ACC112 (cell line): ENCODE measurements around the gene C1QTNF12.

Experiments used
- H2AFZ ChIP-seq: fragments of 200-600 bp; sonication (generic); one replicate; pipeline ENCODE4 v1.6.0; 2017; ENCODE audit warnings: antibody characterized with exemption, low read length; ENCODE audit not compliant: unreplicated experiment
- H3K27ac ChIP-seq: fragments of 200-600 bp; sonication (generic); 2 replicates; pipeline ENCODE4 v1.5.1; 2014; ENCODE audit warnings: low read depth, mild to moderate bottlenecking, antibody characterized with exemption, low read length, moderate library complexity
- H3K27me3 ChIP-seq: fragments of 200-600 bp; sonication (generic); 2 replicates; pipeline ENCODE4 v1.6.1; 2014; ENCODE audit warnings: mild to moderate bottlenecking, antibody characterized with exemption, low read length, moderate library complexity, mixed read lengths; ENCODE audit not compliant: insufficient read depth
- H3K36me3 ChIP-seq: fragments of 200-600 bp; sonication (generic); 2 replicates; pipeline ENCODE4 v1.6.1; 2016; ENCODE audit warnings: mild to moderate bottlenecking, antibody characterized with exemption, low read length, moderate library complexity, mixed read lengths; ENCODE audit not compliant: insufficient read depth
- H3K4me1 ChIP-seq: fragments of 200-600 bp; sonication (generic); one replicate; pipeline ENCODE4 v1.6.1; 2016; ENCODE audit warnings: low read length, mixed read lengths; ENCODE audit not compliant: insufficient read depth, unreplicated experiment, control insufficient read depth
- H3K4me3 ChIP-seq: fragments of 200-600 bp; sonication (generic); 2 replicates; pipeline ENCODE4 v1.5.1; 2014; ENCODE audit warnings: mild to moderate bottlenecking, low read depth, low read length
- H3K79me2 ChIP-seq: fragments of 200-600 bp; sonication (generic); one replicate; pipeline ENCODE4 v1.6.0; 2016; ENCODE audit warnings: low read length; ENCODE audit not compliant: control insufficient read depth, unreplicated experiment, insufficient read depth

The C1QTNF12 gene

DNA sequence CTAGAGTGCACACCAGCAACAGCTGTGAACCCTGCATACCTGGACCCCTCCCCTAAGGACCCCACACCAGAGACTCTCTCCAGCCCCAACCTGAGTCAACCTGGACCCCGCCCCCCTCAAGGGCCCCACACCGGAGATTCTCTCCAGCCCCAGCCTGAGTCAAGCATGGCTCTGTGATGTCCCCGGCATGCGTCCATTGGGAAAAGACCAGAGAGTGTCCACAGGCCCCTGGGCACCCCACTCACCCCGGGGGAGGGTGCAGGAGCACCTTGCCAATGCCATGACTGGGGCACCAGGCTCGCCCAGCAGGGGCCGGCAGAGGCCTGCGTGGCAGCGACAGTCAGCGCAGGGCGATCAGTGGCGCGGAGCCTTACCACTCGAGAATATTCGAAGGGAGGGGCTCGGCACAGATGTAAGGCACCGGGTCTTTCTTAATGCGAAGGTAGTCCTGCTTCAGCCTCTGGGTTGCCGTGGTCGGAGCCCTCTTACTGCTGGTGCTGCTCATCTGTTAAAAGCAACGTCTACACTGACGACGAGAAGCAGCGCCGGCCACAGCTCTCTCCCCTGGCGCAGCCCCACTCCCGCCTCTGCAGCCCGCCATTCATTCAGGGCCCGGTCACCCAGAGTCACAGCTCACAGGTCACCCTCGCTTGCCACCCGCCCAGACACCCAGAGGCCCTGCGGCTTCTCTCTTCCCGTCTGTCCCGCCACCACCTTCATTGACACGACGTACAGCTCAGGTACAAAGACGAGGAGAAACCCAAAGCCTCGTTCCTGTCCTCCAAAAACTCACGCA lies 21.2 kb upstream of the C1QTNF12 start:
- Histone ChIP-seq H3K27me3 (no peaks in the 10 kb centered on the region), H2AFZ (no peak overlapping the region), H3K4me3 (no peak overlapping the region), H3K4me1 (peaks cover 48% of the 10 kb centered on the region), H3K79me2 (peaks cover 59% of the 10 kb centered on the region), H3K36me3 (0 out of 2 replicates have a peak, but pooled peaks cover 7% of the 10 kb centered on the region), H3K27ac (peak overlapping the region; percentile 42; the same call in 1 of the 2 replicates)

GRCh38 chr1:1264868-1265272 lies 18.3 kb upstream of the C1QTNF12 start:
- Histone ChIP-seq H3K27me3 (no peaks in the 10 kb centered on the region), H2AFZ (no peak overlapping the region), H3K4me1 (peaks cover 22% of the 10 kb centered on the region)

DNA sequence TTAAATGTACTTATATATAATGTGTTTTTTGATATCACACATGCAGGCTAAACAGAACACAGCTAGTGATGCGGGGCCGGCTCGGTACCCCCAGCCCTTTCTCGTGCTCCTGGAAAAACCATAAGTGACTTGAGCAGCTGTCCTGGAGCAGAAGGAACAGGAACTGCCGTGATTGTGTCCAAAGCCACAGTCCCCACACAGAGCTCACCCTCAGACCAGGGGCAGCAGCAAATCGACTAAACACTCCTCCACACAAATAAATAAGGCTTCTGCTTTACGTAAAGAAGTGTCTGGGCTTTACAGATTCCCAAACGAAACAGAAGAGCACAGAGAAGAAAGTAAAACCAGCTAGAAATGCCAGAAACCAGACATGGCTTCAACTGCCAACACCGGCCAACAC lies 17.5 kb upstream of the C1QTNF12 start:
- peaks cover 17% of the 10 kb centered on the region for H3K36me3 ChIP-seq
- peak overlapping the region; percentile 92 for H3K27ac ChIP-seq
- H3K4me3 ChIP-seq = no peak overlapping the region
- H3K27me3 ChIP-seq = no peaks in the 10 kb centered on the region
- H2AFZ ChIP-seq = no peak overlapping the region
- H3K79me2 ChIP-seq = peaks cover 45% of the 10 kb centered on the region
- peaks cover 20% of the 10 kb centered on the region for H3K4me1 ChIP-seq

More at GRCh38 chr1:1264868-1265272, 18.3 kb upstream of the C1QTNF12 start:
- Histone ChIP-seq H3K27ac (peak overlapping the region; percentile 92), H3K79me2 (peaks cover 47% of the 10 kb centered on the region), H3K4me3 (0 out of 2 replicates have a peak overlapping the region, but pooled peaks have one; percentile 2), H3K36me3 (peaks cover 13% of the 10 kb centered on the region)

DNA sequence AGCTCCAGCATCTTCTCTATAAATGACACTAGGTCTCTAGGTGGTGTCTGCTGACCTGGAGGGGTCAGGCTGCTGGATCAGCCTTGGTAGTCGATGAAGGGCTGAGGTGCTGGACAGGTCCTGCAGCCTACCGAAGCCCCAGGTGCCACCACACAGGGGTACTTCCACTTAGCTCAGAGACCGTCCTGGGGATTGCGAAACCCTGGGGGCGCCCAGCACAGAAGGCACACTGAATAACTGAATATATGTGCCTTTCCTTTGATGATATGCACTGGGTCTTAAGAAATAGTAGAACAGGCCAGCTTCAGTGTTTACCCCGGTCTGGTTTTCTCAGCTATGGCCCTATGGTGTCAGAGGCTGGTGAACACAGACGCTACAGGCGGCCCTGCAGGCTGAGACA lies 16.2 kb upstream of the C1QTNF12 start:
- H2AFZ ChIP-seq = no peak overlapping the region
- peaks cover 33% of the 10 kb centered on the region for H3K79me2 ChIP-seq
- peaks cover 23% of the 10 kb centered on the region for H3K4me1 ChIP-seq
- peak overlapping the region; percentile 15; the same call in 1 of the 2 replicates for H3K27ac ChIP-seq
- H3K4me3 ChIP-seq = no peak overlapping the region
- H3K36me3 ChIP-seq = peaks cover 17% of the 10 kb centered on the region
- H3K27me3 ChIP-seq = no peaks in the 10 kb centered on the region

DNA sequence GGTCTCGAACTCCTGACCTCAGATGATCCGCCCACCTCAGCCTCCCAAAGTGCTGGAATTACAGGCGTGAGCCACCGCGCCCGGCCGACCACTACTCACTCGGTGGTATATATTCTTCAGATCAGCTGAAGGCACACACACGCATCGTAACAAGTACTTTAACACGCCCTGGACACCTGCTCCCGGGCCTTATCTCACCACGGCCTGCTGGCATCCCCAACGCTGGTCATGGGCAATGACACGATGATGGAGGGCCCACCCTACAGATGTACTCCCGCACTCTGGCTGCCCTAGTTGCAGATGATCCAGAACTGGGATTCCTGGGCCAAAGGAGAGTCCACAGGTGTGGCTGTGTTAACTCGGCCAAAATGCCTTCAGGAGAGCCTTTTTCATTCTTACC lies 15.5 kb upstream of the C1QTNF12 start:
- peaks cover 26% of the 10 kb centered on the region for H3K79me2 ChIP-seq
- no peak overlapping the region for H2AFZ ChIP-seq
- no peaks in the 10 kb centered on the region for H3K27me3 ChIP-seq
- H3K4me1 ChIP-seq = peaks cover 23% of the 10 kb centered on the region
- peaks cover 17% of the 10 kb centered on the region for H3K36me3 ChIP-seq
- no peak overlapping the region for H3K27ac ChIP-seq
- H3K4me3 ChIP-seq = no peak overlapping the region

DNA sequence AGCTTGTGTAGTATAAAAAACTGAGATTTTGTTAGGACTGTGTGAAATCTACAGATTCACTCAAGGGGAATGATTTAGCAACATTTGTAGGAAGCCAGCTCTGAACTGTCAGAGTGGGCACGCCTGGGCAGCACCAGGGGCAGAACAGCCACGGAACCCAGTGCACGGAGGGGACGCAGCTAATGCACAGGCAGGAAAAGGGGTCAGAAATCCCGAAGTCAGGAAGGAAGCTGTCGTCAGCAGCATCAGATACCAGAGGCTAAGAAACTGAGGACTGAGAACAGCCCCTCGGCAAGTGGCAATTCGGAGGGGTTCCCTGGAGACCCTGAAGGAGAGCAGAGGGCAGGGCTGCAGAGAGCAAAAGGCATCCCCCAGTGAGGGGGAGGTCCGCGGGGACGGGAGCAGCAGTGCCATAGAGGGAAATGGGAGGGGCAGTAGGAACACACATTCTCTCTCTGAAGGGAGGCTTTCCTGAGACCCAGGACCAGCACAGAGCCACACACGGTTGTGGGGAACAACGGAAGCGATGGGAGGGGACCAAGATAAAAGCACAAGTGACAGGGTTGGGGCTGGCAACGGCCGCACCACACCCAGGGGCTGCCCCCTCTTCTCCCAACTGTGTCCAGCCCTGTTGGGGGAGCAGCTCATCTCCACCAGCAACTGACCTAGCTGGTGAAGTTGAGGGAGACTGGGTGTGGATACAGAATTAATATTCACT lies 14.5 kb upstream of the C1QTNF12 start:
- Histone ChIP-seq H3K27ac (no peak overlapping the region), H3K79me2 (peaks cover 25% of the 10 kb centered on the region), H2AFZ (no peak overlapping the region), H3K36me3 (peaks cover 17% of the 10 kb centered on the region), H3K4me3 (no peak overlapping the region), H3K4me1 (peaks cover 20% of the 10 kb centered on the region), H3K27me3 (no peaks in the 10 kb centered on the region)

DNA sequence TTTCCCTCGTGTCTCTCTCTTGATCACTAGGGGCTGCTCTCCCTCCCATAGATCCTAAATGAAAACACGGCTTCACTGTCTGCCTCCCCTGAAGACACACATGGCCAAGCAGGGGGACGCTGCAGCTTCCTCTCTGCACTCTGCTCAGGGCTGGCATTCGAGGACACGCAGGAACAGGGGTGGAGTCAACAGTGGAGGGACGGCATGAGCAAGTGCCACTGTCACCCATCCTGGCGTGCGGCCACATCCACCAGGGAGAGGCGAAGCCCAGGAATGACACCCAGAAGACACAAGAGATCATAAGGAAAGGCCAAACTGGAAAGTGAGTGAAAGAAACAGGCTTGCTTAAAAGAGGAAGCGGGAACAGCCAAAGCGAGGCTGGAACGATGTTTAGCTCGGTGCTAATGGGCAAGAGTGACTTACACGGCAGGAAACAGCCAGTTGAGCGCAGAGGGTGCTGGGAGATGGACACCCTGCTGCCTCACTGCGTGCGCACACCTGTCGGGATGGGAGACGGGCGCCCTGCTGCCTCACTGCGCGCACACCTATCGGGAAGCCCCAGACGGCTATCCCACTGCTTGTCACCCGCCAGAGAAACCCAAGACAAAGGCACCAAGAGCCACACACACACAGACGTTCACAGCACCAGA lies 13.6 kb upstream of the C1QTNF12 start:
- H3K27ac ChIP-seq = no peak overlapping the region
- H3K4me3 ChIP-seq = no peak overlapping the region
- H3K36me3 ChIP-seq = peaks cover 19% of the 10 kb centered on the region
- no peaks in the 10 kb centered on the region for H3K27me3 ChIP-seq
- peaks cover 11% of the 10 kb centered on the region for H3K4me1 ChIP-seq
- peaks cover 25% of the 10 kb centered on the region for H3K79me2 ChIP-seq
- no peak overlapping the region for H2AFZ ChIP-seq

GRCh38 chr1:1259540-1259939 lies 13.0 kb upstream of the C1QTNF12 start:
- H3K4me1 ChIP-seq = peaks cover 9% of the 10 kb centered on the region
- H3K36me3 ChIP-seq = peaks cover 19% of the 10 kb centered on the region
- no peak overlapping the region for H3K27ac ChIP-seq

DNA sequence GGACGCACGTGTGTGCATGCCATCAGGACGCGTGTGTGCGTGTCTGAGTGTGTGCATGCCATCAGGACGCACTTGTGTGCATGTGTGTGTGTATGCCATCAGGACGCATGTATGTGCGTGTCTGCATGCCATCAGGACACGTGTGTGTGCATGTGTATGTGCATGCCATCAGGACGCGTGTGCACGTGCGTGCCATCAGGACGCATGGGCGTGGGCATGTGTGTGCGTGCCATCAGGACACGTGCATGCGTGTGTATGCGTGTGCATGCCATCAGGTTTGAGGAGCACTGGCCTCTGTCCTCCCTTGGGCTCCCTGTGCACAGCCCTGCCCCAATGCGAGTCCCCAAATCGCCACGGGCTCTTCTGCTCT lies 12.6 kb upstream of the C1QTNF12 start:
- Histone ChIP-seq H3K4me1 (peaks cover 5% of the 10 kb centered on the region), H3K79me2 (peaks cover 22% of the 10 kb centered on the region), H3K36me3 (peaks cover 19% of the 10 kb centered on the region), H3K4me3 (no peak overlapping the region), H3K27me3 (no peaks in the 10 kb centered on the region), H2AFZ (no peak overlapping the region), H3K27ac (no peak overlapping the region)

More at GRCh38 chr1:1259540-1259939, 13.0 kb upstream of the C1QTNF12 start:
- H3K79me2 ChIP-seq = peaks cover 25% of the 10 kb centered on the region
- H2AFZ ChIP-seq = no peak overlapping the region
- H3K4me3 ChIP-seq = no peak overlapping the region
- no peaks in the 10 kb centered on the region for H3K27me3 ChIP-seq

- no peak overlapping the region for H3K4me3 ChIP-seq
- H2AFZ ChIP-seq = no peak overlapping the region
- no peak overlapping the region for H3K27ac ChIP-seq
- H3K27me3 ChIP-seq = no peaks in the 10 kb centered on the region
- peaks cover 2% of the 10 kb centered on the region for H3K4me1 ChIP-seq
- peaks cover 13% of the 10 kb centered on the region for H3K36me3 ChIP-seq
- H3K79me2 ChIP-seq = peaks cover 14% of the 10 kb centered on the region
Measured at GRCh38 chr1:1256956-1257871, 10.7 kb upstream of the C1QTNF12 start.
